Naive thymus-derived CD8-positive, alpha-beta T cell (primary cell): Measurements from ENCODE around the gene SUSD2. TPM values are rescaled to one million over a fixed set of nuclear protein-coding genes. Genes with fewer than 3 reads are reported as not detected.
A peak's percentile ranks its signal among the peaks of the same experiment; 100 is the strongest.

ENCODE experiments used
- ATAC-seq, 2 donors: fragments of 150-1000 bp; cut with Tn5 transposase in 1 of 2; sonication (Bioruptor Pico), chemical (Tn5 transposase) in 1 of 2; 1 replicate in 1 of 2; 2 replicates in 1 of 2; pipeline ENCODE4 v1.10.0; 2021; ENCODE audit warnings: mild to moderate bottlenecking in 2 of 2, moderate library complexity in 2 of 2
- POLR2A ChIA-PET: fragments of 350-600 bp; sonication (Branson Sonifier 250); formaldehyde crosslinking; loops from one replicate; lab custom pipeline; 2021; ENCODE audit warnings: antibody characterized with exemption; lab: Charles Lee
- DNase-seq, 10 donors: peaks; one replicate each; pipeline versions ENCODE4 v3.0.0 to v3.0.0-alpha.2; 2020 to 2022
- H3K27ac Mint-ChIP-seq, 10 donors: one replicate each; pipeline ENCODE4 v1.8.0; 2020 to 2022; ENCODE audit warnings: mild to moderate bottlenecking in 10 of 10, mixed read lengths in 10 of 10, moderate library complexity in 4 of 10, inconsistent platforms in 1 of 10
- H3K27me3 Mint-ChIP-seq, 5 donors: one replicate each; pipeline ENCODE4 v1.8.0; 2021 to 2022; ENCODE audit warnings: mixed read lengths in 5 of 5
- H3K36me3 Mint-ChIP-seq, 3 donors: one replicate each; pipeline ENCODE4 v1.8.0; 2020 to 2022; ENCODE audit warnings: mixed read lengths in 3 of 3, mild to moderate bottlenecking in 2 of 3, inconsistent platforms in 1 of 3
- H3K4me1 Mint-ChIP-seq, 4 donors: one replicate each; pipeline ENCODE4 v1.8.0; 2021 to 2022; ENCODE audit warnings: mixed read lengths in 4 of 4
- H3K4me3 Mint-ChIP-seq, 10 donors: one replicate each; pipeline ENCODE4 v1.8.0; 2020 to 2022; ENCODE audit warnings: mild to moderate bottlenecking in 10 of 10, mixed read lengths in 10 of 10, moderate library complexity in 6 of 10, inconsistent platforms in 1 of 10
- H3K9me3 Mint-ChIP-seq, 9 donors: one replicate each; pipeline ENCODE4 v1.8.0; 2020 to 2022; ENCODE audit warnings: mixed read lengths in 9 of 9, mild to moderate bottlenecking in 3 of 9, inconsistent platforms in 1 of 9, moderate library complexity in 1 of 9
- polyA plus RNA-seq, 3 donors: library from polyadenylated mRNA; unstranded; fragments of 300-500 nt; fragmentation: Illumina TruSeq; gene quantifications; one replicate each; pipeline ENCODE4 v1.2.3, GENCODE V29; 2021
- total RNA-seq, 8 experiments: library from RNA in 2 of 8; stranded (reverse) in 2 of 8; gene quantifications; one replicate each; pipeline ENCODE4 v1.2.3 and lab custom pipeline; 2021 to 2026

The SUSD2 gene
- total and polyA plus RNA-seq, 5 experiments from 2014 or later: 0.07 to 1.9 (median 0.87) TPM; not detected in 1

DNA sequence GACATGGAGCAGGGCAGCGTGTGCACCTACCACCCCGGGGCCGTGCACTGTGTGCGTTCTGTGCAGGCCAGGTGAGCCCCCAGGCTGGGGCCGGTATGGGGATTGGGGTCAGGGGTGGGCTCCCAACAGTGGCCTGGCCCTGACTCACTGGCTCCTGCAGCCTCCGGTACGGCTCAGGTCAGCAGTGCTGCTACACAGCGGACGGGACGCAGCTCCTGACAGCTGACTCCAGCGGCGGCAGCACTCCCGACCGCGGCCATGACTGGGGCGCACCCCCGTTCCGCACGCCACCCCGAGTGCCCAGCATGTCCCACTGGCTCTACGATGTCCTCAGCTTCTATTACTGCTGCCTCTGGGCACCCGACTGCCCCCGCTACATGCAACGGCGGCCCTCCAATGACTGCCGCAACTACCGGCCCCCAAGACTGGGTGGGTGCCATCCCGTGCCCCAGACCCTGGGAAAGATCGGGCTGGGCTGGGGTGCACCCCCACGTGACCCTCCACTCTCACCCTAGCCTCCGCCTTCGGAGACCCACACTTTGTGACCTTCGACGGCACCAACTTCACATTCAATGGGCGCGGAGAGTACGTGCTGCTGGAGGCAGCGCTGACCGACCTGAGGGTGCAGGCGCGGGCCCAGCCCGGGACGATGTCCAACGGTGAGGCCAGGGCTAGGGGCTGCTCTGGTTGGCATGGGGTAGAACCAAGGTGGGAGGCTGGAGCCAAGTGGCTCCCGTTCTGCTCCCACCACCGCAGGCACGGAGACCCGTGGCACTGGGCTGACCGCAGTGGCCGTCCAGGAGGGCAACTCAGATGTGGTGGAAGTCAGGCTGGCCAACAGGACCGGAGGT lies 4.4 kb downstream of the SUSD2 start:
- POLR2A ChIA-PET: no interaction called here
- Mint-ChIP-seq H3K4me3 (no peak overlapping the region), H3K27ac (no peak overlapping the region), H3K4me1 (peaks cover 0 to 10% (median 2%) of the 10 kb centered on the region in 4 donors), H3K36me3 (peaks cover 0 to 6% (median 0%) of the 10 kb centered on the region in 3 donors), H3K27me3 (no peaks in the 10 kb centered on the region), H3K9me3 (no peaks in the 10 kb centered on the region)
- peak in 1 of 10 donors; percentile 36 for DNase-seq
- no peak for ATAC-seq

GRCh38 chr22:24186352-24186740 lies 5.1 kb downstream of the SUSD2 start:
- Mint-ChIP-seq H3K4me3 (no peak overlapping the region), H3K36me3 (peaks cover 0 to 6% (median 0%) of the 10 kb centered on the region in 3 donors), H3K9me3 (no peaks in the 10 kb centered on the region), H3K4me1 (peaks cover 0 to 10% (median 2%) of the 10 kb centered on the region in 4 donors), H3K27me3 (no peaks in the 10 kb centered on the region), H3K27ac (no peak overlapping the region)
- ATAC-seq (no peak), DNase-seq (peak in 1 of 10 donors; percentile 57)
- POLR2A ChIA-PET: no interaction called here

- DNase-seq: peak in 1 of 10 donors; percentile 59
- POLR2A ChIA-PET: no interaction called here
- ATAC-seq: no peak
Measured at GRCh38 chr22:24186892-24187670, 5.8 kb downstream of the SUSD2 start.

DNA sequence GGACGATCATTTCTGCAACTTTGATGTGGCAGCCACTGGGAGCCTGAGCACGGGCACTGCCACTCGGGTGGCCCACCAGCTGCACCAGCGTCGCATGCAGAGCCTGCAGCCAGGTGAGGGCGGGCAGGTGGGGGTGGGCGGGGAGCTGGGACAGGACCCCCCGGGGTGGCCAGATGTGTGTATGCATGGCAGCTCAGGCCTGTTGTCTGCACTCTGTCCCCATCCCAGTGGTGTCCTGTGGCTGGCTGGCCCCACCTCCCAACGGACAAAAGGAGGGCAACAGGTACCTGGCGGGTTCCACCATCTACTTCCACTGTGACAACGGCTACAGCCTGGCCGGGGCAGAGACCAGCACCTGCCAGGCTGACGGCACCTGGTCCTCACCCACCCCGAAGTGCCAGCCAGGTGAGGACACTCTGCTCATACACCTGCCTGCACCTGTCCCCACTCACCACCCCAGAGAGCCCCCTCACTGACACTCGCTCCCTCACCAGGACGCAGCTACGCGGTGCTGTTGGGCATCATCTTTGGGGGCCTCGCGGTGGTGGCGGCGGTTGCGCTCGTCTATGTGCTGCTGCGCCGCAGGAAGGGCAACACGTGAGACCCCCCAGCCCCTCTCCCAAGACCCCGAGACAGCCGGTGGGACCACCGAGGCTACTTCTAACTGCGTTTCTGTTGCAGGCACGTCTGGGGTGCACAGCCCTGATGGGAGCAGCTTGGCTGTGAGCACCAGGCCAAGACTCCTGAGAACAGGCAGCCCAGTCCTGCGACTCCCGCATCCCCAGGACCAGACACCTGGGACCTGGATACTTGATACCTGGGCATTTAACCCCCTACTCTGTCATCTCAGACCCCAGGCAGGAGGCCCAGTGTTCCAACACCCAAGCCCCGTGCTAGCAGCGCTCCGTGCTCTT lies 6.7 kb downstream of the SUSD2 start:
- POLR2A ChIA-PET: no interaction called here
- peak in 1 of 10 donors; percentile 53 for DNase-seq
- no peak for ATAC-seq
- Mint-ChIP-seq H3K27ac (no peak overlapping the region), H3K36me3 (peaks cover 0 to 6% (median 0%) of the 10 kb centered on the region in 3 donors), H3K4me3 (no peak overlapping the region), H3K27me3 (no peaks in the 10 kb centered on the region), H3K9me3 (no peaks in the 10 kb centered on the region), H3K4me1 (peaks cover 0 to 10% (median 2%) of the 10 kb centered on the region in 4 donors)

More at GRCh38 chr22:24186892-24187670, 5.8 kb downstream of the SUSD2 start:
- Mint-ChIP-seq H3K27ac (no peak overlapping the region), H3K4me1 (peaks cover 0 to 10% (median 2%) of the 10 kb centered on the region in 4 donors), H3K9me3 (no peaks in the 10 kb centered on the region), H3K4me3 (no peak overlapping the region), H3K36me3 (peaks cover 0 to 6% (median 0%) of the 10 kb centered on the region in 3 donors), H3K27me3 (no peaks in the 10 kb centered on the region)

DNA sequence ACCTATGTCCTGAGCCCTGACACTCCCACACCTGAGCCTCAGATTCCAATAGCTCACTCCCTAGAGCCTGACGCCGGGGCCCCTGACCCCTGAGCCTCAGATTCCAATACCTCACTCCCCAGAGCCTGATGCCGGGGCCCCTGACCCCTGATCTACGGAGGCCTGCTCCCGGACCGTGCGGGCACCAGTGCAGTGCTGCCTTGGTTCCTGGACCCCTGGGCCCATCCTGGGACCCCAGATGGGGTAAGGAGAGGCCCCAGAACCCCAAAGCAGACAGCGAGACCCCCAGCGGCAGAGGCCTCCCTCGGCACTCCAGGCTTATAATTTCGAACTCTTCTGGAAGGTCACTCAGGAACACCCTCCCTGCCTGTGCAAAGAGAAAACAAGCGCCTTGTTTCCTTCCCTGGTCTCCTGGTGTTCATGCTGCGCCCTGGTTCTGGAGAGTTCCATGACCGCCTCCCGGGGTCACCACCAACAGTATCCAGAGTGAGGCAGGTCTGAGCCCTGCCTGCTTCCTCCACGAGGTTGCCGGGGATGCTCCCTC lies 7.5 kb downstream of the SUSD2 start:
- POLR2A ChIA-PET: no interaction called here
- no peak overlapping the region for H3K4me3 Mint-ChIP-seq
- H3K36me3 Mint-ChIP-seq: peaks cover 0 to 6% (median 0%) of the 10 kb centered on the region in 3 donors
- DNase-seq (peak in 1 of 10 donors; percentile 28), ATAC-seq (no peak)
- peaks cover 0 to 10% (median 2%) of the 10 kb centered on the region in 4 donors for H3K4me1 Mint-ChIP-seq
- no peaks in the 10 kb centered on the region for H3K9me3 Mint-ChIP-seq
- H3K27ac Mint-ChIP-seq: no peak overlapping the region
- H3K27me3 Mint-ChIP-seq: no peaks in the 10 kb centered on the region

DNA sequence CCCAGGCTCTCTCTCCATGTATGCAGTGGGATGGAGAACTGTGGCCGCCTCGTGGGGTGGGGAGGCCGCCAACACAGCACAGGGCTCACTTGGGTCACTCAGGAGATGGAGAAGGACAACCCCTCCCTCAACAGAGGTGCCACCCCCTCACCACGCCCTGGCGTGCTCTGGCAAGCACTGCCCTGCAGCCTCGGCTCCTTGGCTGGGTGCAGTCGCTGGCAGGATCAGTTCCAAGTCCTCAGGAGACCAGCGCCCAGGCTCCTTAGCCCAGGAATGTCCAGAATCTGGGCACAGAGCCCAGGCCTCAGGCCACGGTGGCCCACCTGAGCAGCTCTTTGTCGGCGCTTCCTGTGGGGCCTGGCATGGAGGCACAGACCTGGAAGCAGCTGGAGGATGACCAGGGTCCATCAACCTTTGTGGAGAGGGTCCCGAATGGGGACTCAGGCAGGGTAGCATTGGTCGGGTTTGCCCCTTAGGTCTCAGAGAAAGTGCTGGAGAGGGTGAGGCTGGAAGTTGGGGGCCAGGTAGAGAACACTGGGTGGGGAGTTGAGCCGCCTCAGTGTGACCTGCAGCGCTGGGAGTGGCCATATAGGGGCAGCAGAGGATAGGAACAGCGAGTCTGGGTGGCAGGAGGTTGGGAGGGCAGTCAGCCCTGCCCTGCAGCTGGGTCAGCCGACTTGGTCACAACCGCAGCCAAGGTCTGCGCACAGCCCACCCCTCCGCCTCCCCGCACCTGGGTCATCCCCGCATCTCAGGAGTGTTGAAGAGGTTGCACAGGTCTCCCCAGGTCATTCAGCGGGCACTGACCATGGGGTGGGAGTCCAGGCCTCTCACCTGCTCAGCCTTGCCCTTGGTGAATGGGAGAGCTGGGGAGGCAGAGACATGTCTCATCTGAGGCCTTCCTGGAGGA lies 8.2 kb downstream of the SUSD2 start:
- POLR2A ChIA-PET: no interaction called here
- peak in 7 of 10 donors; percentile 15 to 67 (median 40) for DNase-seq
- no peaks in the 10 kb centered on the region for H3K27me3 Mint-ChIP-seq
- peaks cover 0 to 10% (median 2%) of the 10 kb centered on the region in 4 donors for H3K4me1 Mint-ChIP-seq
- peak; percentile 59 to 76 for ATAC-seq
- H3K4me3 Mint-ChIP-seq: no peak overlapping the region
- no peaks in the 10 kb centered on the region for H3K9me3 Mint-ChIP-seq
- H3K27ac Mint-ChIP-seq: no peak overlapping the region
- H3K36me3 Mint-ChIP-seq: peaks cover 0 to 6% (median 0%) of the 10 kb centered on the region in 3 donors

DNA sequence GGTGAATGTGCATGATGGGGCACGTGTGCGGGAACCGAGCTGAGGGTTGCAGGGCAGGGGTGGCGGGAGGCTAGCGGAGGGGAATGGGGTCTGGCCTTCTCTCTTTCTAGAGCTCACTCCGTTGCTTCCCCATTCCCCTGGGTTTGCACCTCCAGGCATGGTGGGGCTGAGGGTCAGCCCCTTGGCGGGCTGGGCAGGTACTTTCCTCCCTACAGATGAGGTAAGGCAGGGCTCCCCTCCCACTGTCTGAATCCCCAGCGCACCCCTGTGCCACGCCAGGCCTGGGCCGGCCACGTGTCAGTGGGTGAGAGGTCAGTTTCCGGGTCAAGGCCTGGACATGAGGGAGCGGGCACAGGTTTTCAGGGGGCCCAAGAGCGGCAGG lies 8.9 kb downstream of the SUSD2 start:
- Mint-ChIP-seq H3K36me3 (peaks cover 0 to 6% (median 0%) of the 10 kb centered on the region in 3 donors), H3K4me3 (no peak overlapping the region), H3K27ac (peak overlapping the region in 1 of 10 donors; percentile 29), H3K9me3 (no peaks in the 10 kb centered on the region), H3K4me1 (peaks cover 0 to 10% (median 2%) of the 10 kb centered on the region in 4 donors), H3K27me3 (no peaks in the 10 kb centered on the region)
- ATAC-seq: no peak
- POLR2A ChIA-PET: interaction anchor here (0.6 kb wide), 1 partner anchor 106 kb away, joined by 3 read pairs; no protein-coding TSS in a partner anchor
- DNase-seq: peak in 1 of 10 donors; percentile 45

DNA sequence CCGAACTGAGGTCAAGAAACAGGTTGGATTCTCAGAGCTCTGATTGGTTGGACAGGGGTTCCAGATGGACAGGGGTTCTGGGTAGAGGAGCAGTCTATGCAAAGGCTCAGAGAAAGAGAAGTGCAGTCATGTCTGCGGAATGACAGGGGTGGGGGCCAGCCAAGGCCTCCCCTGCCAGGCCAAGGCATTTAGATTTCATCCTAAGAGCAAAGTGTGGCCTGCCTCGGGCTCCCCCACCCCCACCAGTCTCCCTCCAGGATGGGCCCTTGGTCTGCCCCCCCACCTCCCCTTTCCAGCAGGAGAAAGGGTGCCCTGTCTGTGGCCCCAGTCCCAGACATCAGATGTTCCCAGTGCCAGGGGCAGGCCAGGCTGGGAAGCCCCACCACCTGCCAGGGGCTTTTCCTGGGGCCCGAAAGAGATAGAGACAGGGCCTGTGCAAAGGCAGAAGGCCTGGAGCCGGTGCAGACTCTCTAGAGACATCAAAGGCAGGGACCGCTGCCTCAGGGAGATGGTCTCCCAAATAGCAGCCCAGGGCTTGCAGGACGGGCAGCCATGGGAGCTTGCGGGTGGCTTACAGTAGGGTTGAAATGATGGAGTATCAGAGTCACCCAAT lies 9.4 kb downstream of the SUSD2 start:
- POLR2A ChIA-PET: interaction anchor here (0.6 kb wide), 1 partner anchor 106 kb away, joined by 3 read pairs; no protein-coding TSS in a partner anchor
- Mint-ChIP-seq H3K27ac (peak overlapping the region in 3 of 10 donors; percentile 64 to 73 (median 67)), H3K4me3 (no peak overlapping the region), H3K36me3 (peaks cover 0 to 6% (median 0%) of the 10 kb centered on the region in 3 donors), H3K9me3 (no peaks in the 10 kb centered on the region), H3K27me3 (no peaks in the 10 kb centered on the region), H3K4me1 (peaks cover 0 to 10% (median 2%) of the 10 kb centered on the region in 4 donors)
- DNase-seq (peak in 1 of 10 donors; percentile 23), ATAC-seq (no peak)

DNA sequence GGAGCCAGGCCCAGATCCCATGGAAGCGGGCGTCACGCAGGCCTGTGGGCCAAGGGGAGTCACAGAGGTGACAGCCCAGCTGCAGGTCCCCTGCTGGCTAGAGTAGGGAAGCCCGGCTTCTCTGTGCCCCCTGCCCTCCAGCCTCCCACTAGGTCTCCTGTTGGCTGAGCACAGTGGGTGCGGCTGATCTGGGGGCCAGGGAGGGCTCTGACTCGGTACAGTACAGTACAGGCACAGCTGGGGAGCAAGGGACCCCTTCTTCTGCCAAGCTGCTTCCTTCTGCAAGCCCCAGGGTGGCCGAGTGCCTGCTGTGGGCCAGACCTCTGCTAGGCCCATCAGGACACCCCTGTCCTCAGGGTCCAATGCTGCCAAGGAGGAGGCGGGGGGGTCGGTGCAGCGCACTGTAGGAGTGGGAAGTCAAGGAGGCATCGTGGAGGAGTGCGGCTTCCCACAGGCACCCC lies 10.1 kb downstream of the SUSD2 start:
- peaks cover 0 to 6% (median 0%) of the 10 kb centered on the region in 3 donors for H3K36me3 Mint-ChIP-seq
- POLR2A ChIA-PET: no interaction called here
- DNase-seq: peak in 1 of 10 donors; percentile 45
- H3K4me3 Mint-ChIP-seq: no peak overlapping the region
- H3K27ac Mint-ChIP-seq: peak overlapping the region in 2 of 10 donors; percentile 64 to 67
- peaks cover 0 to 10% (median 2%) of the 10 kb centered on the region in 4 donors for H3K4me1 Mint-ChIP-seq
- H3K9me3 Mint-ChIP-seq: no peaks in the 10 kb centered on the region
- no peaks in the 10 kb centered on the region for H3K27me3 Mint-ChIP-seq
- ATAC-seq: no peak

DNA sequence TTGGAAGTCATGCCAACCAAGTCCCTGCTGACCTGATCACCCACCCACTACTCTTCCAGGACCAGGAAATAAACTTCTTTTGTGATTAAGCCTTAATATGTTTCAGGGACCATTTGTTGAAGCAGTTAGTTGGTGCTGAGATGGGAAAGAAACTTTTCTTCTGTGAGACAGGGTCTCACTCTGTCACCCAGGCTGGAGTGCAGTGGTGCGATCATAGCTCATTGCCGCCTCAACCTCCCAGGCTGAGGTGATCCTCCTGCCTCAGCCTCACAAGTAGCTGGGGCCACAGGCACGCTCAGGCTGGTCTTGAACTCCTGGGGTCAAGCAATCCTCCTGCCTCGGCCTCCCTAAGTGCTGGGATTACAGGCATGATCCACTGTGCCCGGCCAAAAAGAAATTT lies 10.6 kb downstream of the SUSD2 start:
- no peaks in the 10 kb centered on the region for H3K9me3 Mint-ChIP-seq
- ATAC-seq: no peak
- POLR2A ChIA-PET: no interaction called here
- no peak overlapping the region for H3K4me3 Mint-ChIP-seq
- H3K4me1 Mint-ChIP-seq: peaks cover 0 to 10% (median 2%) of the 10 kb centered on the region in 4 donors
- H3K27ac Mint-ChIP-seq: peak overlapping the region in 1 of 10 donors; percentile 9
- no peak for DNase-seq
- H3K27me3 Mint-ChIP-seq: no peaks in the 10 kb centered on the region
- H3K36me3 Mint-ChIP-seq: peaks cover 0 to 6% (median 0%) of the 10 kb centered on the region in 3 donors
